Neural crest cell (in vitro differentiated cells): ENCODE data around the gene CCDC85C. TPM values are rescaled to one million over a fixed set of nuclear protein-coding genes. Genes with fewer than 3 reads are reported as not detected.
"Not testable (repeated sequence)": the region's sequence is repeated elsewhere in the genome, so short reads cannot be mapped to it uniquely, and the experiment has no call there.

ENCODE experiments used
- DNase-seq: peaks from one replicate; pipeline ENCODE4 v3.0.0; 2021; ENCODE audit warnings: low read depth, mixed read lengths, low spot score
- H3K27ac Mint-ChIP-seq: one replicate; pipeline ENCODE4 v1.8.0; 2021; ENCODE audit warnings: mild to moderate bottlenecking, mixed read lengths; ENCODE audit not compliant: unreplicated experiment
- H3K27me3 Mint-ChIP-seq: 2 replicates; pipeline ENCODE4 v1.8.0; 2021; ENCODE audit warnings: low read depth, mild to moderate bottlenecking, mixed read lengths
- H3K36me3 Mint-ChIP-seq: 2 replicates; pipeline ENCODE4 v1.8.0; 2021; ENCODE audit warnings: low read depth, mild to moderate bottlenecking, mixed read lengths
- H3K4me1 Mint-ChIP-seq: 2 replicates; pipeline ENCODE4 v1.8.0; 2021; ENCODE audit warnings: mixed read lengths
- H3K4me3 Mint-ChIP-seq: one replicate; pipeline ENCODE4 v1.8.0; 2021; ENCODE audit warnings: mild to moderate bottlenecking, mixed read lengths
- H3K9me3 Mint-ChIP-seq: 2 replicates; pipeline ENCODE4 v1.8.0; 2021; ENCODE audit warnings: mixed read lengths
- CTCF ChIP-seq: fragments of 200-600 bp; sonication (generic); conservative IDR thresholded peaks from 2 replicates; pipeline ENCODE4 v1.5.0; 2021; ENCODE audit warnings: antibody characterized with exemption, mild to moderate bottlenecking
- total RNA-seq: library from RNA; stranded (reverse); gene quantifications from 2 replicates; pipeline ENCODE4 v1.2.1, GENCODE V29; 2021

The CCDC85C gene
- total RNA-seq, 1 donor from 2014 or later: 31.4 TPM

DNA sequence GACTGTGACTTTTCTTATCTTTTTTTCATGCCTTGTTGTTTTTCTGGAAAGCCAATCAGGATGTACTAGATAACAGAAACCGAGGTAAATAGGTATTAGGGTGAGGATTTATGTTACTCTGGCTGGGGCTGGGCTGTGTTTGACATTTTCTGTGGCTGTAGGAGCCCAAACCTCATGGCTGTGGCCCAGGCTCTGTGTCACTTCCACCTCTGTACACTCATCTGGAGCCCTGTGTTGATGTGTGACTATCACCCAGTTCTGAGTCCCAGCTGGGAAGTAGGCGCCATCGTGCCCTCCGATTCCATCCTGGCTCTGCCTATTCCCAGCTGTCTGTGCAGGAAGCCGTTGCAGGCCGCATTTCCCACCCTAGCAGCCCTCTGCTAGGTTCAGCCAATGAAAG, 39.3 kb upstream of the CCDC85C start:
- H3K9me3 Mint-ChIP-seq: no peaks in the 10 kb centered on the region
- no peak overlapping the region for H3K4me3 Mint-ChIP-seq

DNA sequence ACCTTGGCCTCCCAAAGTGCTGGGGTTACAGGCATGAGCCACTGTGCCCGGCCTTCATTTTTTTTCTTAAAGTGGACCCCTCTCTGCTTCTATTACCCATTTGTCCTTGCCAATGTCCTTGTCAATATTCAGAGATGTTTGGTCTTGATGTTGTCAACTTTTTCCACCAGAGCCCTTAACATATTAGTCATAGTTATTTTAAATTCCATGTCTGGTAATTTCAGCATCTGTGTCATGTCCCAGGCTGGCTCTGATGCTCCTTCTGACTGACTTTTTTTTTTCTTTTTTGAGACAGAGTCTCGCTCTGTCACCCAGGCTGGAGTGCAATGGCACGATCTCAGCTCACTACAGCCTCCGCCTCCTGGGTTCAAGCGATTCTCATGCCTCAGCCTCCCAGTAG, 38.8 kb upstream of the CCDC85C start:
- not testable (repeated sequence) for H3K9me3 Mint-ChIP-seq, H3K36me3 Mint-ChIP-seq, H3K4me1 Mint-ChIP-seq, H3K4me3 Mint-ChIP-seq, H3K27me3 Mint-ChIP-seq, H3K27ac Mint-ChIP-seq, DNase-seq

More for the DNA sequence above, 39.3 kb upstream of the CCDC85C start:
- Mint-ChIP-seq H3K36me3 (no peaks in the 10 kb centered on the region), H3K4me1 (peaks cover 5% of the 10 kb centered on the region), H3K27ac (no peak overlapping the region), H3K27me3 (peaks cover 5% of the 10 kb centered on the region)
- TF ChIP-seq CTCF: no peak
- DNase-seq: no peak

DNA sequence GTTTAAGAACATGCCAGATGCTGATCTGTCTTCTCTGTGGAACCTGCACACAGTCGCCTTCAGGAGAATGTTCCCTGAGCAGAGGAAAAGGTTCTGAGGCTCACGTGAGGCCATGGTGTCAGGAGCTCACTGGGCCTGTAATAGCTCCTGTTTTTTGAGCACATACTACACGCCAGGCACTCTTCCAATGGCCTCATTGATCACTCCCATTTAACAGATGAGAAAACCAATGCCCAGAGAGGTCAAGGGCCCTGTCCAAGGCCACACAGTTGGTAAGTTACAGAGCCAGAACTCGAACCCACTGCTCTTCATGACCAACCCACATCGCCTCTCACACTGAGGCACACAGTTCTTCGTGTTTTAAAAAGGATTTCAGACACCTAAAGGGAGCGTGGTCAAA, 33.6 kb upstream of the CCDC85C start:
- Mint-ChIP-seq H3K4me3 (no peak overlapping the region), H3K36me3 (no peaks in the 10 kb centered on the region)

DNA sequence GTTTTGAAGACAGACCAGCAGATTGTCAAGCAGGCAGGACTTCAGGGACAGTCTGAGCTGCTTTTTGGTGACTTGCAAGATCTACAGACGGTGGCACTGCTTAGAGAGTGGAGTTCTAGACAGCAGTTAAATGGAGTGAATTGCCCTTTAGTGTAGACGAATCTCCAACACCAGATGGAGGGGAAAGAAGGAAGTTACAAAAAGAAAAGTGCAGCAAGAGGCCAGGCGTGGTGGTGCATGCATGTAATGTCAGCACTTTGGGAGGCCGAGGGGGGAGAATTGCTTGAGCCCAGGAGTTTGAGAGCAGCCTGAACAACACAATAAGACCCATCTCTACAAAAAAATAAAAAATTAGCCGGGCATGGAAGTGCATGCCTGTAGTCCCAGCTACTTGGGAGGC, 32.5 kb upstream of the CCDC85C start:
- no peak overlapping the region for H3K27ac Mint-ChIP-seq
- peaks cover 4% of the 10 kb centered on the region for H3K4me1 Mint-ChIP-seq
- H3K36me3 Mint-ChIP-seq: no peaks in the 10 kb centered on the region
- no peak for DNase-seq
- TF ChIP-seq CTCF: no peak
- no peaks in the 10 kb centered on the region for H3K9me3 Mint-ChIP-seq
- H3K4me3 Mint-ChIP-seq: no peak overlapping the region
- H3K27me3 Mint-ChIP-seq: no peaks in the 10 kb centered on the region

More for the DNA sequence above, 33.6 kb upstream of the CCDC85C start:
- TF ChIP-seq CTCF: no peak
- no peak for DNase-seq
- H3K27ac Mint-ChIP-seq: peak overlapping the region; percentile 4
- H3K9me3 Mint-ChIP-seq: no peaks in the 10 kb centered on the region
- H3K4me1 Mint-ChIP-seq: peaks cover 2% of the 10 kb centered on the region
- no peaks in the 10 kb centered on the region for H3K27me3 Mint-ChIP-seq

- Mint-ChIP-seq H3K4me3 (no peak overlapping the region), H3K27me3 (no peaks in the 10 kb centered on the region), H3K9me3 (no peaks in the 10 kb centered on the region), H3K4me1 (peaks cover 4% of the 10 kb centered on the region), H3K27ac (no peak overlapping the region), H3K36me3 (no peaks in the 10 kb centered on the region)
- TF ChIP-seq CTCF: no peak
- DNase-seq: no peak
These were observed 31.1 kb upstream of the CCDC85C start for GRCh38 chr14:99635116-99635515.

GRCh38 chr14:99634443-99634842, 30.4 kb upstream of the CCDC85C start:
- no peak overlapping the region for H3K4me3 Mint-ChIP-seq
- H3K9me3 Mint-ChIP-seq: no peaks in the 10 kb centered on the region
- DNase-seq: no peak
- H3K27ac Mint-ChIP-seq: peak overlapping the region; percentile 58
- peaks cover 4% of the 10 kb centered on the region for H3K4me1 Mint-ChIP-seq
- H3K36me3 Mint-ChIP-seq: no peaks in the 10 kb centered on the region
- TF ChIP-seq CTCF: no peak
- no peaks in the 10 kb centered on the region for H3K27me3 Mint-ChIP-seq
